Effector memory CD4-positive, alpha-beta T cell (primary cell): ENCODE data around the gene ABCG2.

Source experiments
- DNase-seq, 3 donors: peaks; one replicate each; pipeline ENCODE4 v3.0.0-alpha.2; 2020
- H3K27ac ChIP-seq: 2 replicates; pipeline ENCODE4 v1.7.0; 2013; ENCODE audit warnings: mild to moderate bottlenecking, low read length, moderate library complexity; ENCODE audit not compliant: insufficient read depth, poor library complexity, severe bottlenecking
- H3K27me3 ChIP-seq: replicated peaks from 2 replicates; pipeline ENCODE4 v1.7.0; 2013; ENCODE audit warnings: mild to moderate bottlenecking, low read length; ENCODE audit not compliant: insufficient read depth, control insufficient read depth, poor library complexity, severe bottlenecking
- H3K36me3 ChIP-seq: 2 replicates; pipeline ENCODE4 v1.7.0; 2013; ENCODE audit warnings: mild to moderate bottlenecking, low read length, moderate library complexity; ENCODE audit not compliant: control insufficient read depth, insufficient read depth
- H3K4me1 ChIP-seq: 2 replicates; pipeline ENCODE4 v1.7.0; 2013; ENCODE audit warnings: low read length, mild to moderate bottlenecking; ENCODE audit not compliant: control insufficient read depth, insufficient read depth, poor library complexity, severe bottlenecking
- H3K4me3 ChIP-seq: 2 replicates; pipeline ENCODE4 v1.7.0; 2013; ENCODE audit warnings: low read length, low read depth, mild to moderate bottlenecking; ENCODE audit not compliant: insufficient read depth, poor library complexity, severe bottlenecking
- H3K9me3 ChIP-seq: 2 replicates; pipeline ENCODE4 v1.7.0; 2013; ENCODE audit warnings: mild to moderate bottlenecking, low read length, moderate library complexity; ENCODE audit not compliant: control insufficient read depth

The ABCG2 gene

DNA sequence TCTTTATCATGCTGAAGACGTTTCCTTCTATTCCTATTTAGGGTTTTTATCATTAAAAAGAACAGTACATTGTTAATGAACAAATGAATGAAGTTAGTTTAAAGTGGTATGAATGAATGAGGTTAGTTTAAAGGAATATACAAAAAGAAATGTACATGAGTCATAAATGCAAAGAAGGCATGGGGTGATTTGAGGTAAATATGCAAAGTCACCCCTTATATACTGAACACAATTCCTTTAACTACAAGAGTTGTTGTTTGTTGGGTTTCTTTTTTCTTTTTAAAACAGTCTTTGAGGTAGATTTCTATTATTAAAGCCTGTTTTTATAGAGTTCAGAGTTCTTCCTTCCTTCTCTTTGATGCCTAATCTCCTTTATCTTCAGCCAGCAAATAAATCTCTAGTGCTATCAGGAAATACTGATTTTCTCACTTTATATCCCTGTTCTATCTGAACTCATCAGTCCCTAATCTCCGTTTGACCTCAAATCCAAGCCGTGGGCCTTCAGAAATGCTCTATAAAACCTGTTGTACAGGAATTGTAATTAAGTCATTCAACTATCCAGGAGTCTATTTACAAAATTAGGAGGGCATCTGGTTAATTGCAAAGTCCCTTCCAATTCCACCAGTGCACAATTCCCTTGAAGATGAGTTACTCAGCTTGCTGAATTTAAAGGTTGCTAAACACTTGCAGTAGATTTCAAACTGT is 31.6 kb upstream of the ABCG2 start:
- DNase-seq: no peak
- Histone ChIP-seq H3K4me3 (no peak overlapping the region), H3K9me3 (no peaks in the 10 kb centered on the region), H3K36me3 (no peaks in the 10 kb centered on the region), H3K27ac (no peak overlapping the region), H3K4me1 (no peaks in the 10 kb centered on the region), H3K27me3 (no peaks in the 10 kb centered on the region)

DNA sequence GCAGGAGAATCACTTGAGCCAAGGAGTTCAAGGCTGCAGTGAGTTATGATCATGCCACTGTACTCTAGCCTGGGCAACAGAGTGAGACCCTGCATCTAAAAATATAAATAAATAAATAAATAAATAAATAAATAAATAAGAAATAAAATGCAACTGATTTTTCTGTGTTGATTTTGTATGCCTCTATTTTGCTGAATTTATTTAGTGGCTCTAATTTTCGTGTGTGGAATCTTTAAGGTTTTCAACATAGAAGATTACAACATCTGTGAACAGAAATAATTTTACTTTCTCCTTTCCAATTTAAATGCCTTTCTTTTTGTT is 30.9 kb upstream of the ABCG2 start:
- Histone ChIP-seq H3K27ac (no peak overlapping the region), H3K4me3 (no peak overlapping the region), H3K36me3 (no peaks in the 10 kb centered on the region), H3K27me3 (no peaks in the 10 kb centered on the region), H3K4me1 (no peaks in the 10 kb centered on the region), H3K9me3 (no peaks in the 10 kb centered on the region)
- DNase-seq: no peak

DNA sequence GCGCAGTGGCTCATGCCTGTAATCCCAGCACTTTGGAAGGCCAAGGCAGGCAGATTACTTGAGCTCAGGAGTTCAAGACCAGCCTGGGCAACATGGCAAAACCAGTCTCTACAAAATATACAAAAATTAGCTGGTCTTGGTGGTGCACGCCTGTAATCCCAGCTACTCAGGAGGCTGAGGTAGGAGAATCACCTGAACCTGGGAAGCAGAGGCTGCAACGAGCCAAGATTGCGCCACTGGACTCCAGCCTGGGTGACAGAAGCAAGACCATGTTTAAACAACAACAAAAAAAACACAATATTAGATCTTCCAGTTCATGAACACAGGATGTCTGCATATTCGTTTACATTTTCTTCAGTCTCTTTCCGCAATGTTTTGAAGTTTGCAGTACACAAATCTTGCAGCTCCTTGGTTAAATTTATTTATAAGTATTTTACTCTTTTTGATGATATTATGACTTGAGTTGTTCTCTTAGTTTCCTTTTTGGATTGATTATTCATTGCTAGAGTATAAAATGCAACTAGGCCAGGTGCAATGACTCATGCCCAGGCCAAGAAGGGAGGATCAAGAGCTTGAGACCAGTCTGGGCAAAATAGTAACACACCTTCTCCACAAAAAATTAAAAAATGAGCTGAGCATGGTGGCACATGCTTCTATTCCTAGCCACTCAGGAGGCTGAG is 30.4 kb upstream of the ABCG2 start:
- H3K36me3 ChIP-seq: no peaks in the 10 kb centered on the region
- no peak for DNase-seq
- no peaks in the 10 kb centered on the region for H3K9me3 ChIP-seq
- no peak overlapping the region for H3K27ac ChIP-seq
- H3K4me3 ChIP-seq: no peak overlapping the region
- no peaks in the 10 kb centered on the region for H3K4me1 ChIP-seq
- no peaks in the 10 kb centered on the region for H3K27me3 ChIP-seq

DNA sequence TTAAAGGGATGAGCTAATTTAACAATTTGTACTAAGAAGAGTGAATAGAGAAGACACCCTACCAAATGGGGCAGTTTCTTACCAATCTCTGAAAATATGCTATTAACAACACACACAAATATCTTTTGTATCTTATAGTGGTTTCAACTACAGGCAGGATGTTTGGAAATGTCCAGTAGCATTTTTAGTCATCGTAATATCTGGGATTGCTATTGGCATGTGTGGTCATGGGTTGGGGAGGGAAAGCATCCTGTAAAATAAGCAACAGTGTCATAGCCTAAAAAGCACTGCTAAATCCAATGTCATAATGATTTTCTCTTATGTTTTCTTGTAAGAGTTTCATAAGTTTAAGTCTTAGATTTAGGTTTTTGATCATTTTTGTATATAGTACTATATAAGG is 29.3 kb upstream of the ABCG2 start:
- Histone ChIP-seq H3K9me3 (no peaks in the 10 kb centered on the region), H3K4me3 (no peak overlapping the region), H3K36me3 (no peaks in the 10 kb centered on the region), H3K27ac (no peak overlapping the region), H3K27me3 (no peaks in the 10 kb centered on the region), H3K4me1 (no peaks in the 10 kb centered on the region)
- DNase-seq: no peak

DNA sequence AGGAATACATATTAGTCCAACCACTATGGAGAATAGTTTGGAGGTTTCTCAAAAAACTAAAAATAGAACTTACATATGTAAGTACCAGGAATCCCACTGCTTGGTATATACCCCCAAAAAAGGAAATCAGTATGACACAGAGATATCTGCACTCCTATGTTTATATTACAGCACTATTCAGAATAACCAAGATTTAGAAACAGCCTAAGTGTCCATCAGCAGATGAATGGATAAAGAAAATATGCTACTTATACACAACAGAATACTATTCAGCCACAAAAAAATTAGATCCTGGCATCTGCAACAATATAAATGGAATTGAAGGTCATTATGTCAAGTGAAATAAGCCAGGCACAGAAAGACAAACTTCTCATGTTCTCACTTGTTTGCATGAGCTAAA is 27.5 kb upstream of the ABCG2 start:
- Histone ChIP-seq H3K36me3 (no peaks in the 10 kb centered on the region), H3K27me3 (no peaks in the 10 kb centered on the region), H3K27ac (no peak overlapping the region), H3K4me1 (no peaks in the 10 kb centered on the region), H3K9me3 (no peaks in the 10 kb centered on the region), H3K4me3 (no peak overlapping the region)
- no peak for DNase-seq

DNA sequence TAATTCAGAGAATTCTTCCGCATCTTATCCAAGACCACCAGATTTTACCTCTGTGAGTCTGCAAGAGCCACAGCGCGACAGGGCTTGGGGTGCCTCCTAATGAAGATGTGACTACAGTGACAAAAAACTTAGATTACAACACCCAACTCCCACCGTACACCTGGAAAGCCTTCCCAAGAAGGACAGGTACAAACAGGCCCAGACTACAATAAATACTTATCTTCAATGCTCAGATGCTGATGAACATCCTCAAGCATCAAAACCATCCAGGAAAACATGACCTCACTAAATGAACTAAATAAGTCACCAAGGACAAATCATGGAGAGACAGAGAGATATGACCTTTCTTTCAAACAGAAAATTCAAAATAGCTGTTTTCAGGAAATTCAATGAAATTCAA is 20.8 kb upstream of the ABCG2 start:
- Histone ChIP-seq H3K27ac (no peak overlapping the region), H3K4me3 (no peak overlapping the region), H3K36me3 (no peaks in the 10 kb centered on the region), H3K4me1 (no peaks in the 10 kb centered on the region), H3K27me3 (no peaks in the 10 kb centered on the region), H3K9me3 (no peaks in the 10 kb centered on the region)
- no peak for DNase-seq

DNA sequence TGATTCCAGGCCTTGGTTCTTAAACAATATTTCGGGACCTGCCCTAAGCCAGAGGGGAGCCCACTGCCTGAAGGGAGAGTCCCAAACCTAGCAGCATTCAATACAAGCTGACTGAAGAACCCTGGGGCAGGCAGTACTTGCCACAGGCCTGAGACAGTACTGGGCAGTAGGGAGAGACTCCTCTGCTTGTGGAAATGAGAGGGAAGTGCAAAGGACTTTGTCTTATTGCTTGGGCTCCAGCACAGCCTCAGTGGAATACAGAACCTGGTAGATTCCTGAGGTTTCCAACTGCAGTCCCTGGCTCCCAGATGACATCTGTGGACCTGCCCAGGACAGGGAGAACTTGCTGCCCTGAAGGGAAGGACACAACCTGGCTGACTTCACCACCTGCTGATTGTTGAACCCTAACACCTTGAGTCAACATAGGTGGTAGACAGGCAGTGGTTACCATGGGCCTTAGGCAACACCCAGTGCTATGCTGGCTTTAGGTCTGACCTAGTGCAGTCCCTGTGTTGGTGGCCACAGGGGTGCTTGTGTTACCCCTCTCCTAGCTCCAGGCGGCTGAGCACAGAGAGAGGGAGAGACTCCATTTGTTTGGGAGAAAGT is 20.3 kb upstream of the ABCG2 start:
- H3K27me3 ChIP-seq: no peaks in the 10 kb centered on the region
- no peaks in the 10 kb centered on the region for H3K36me3 ChIP-seq
- H3K4me3 ChIP-seq: no peak overlapping the region
- no peaks in the 10 kb centered on the region for H3K9me3 ChIP-seq
- H3K4me1 ChIP-seq: no peaks in the 10 kb centered on the region
- H3K27ac ChIP-seq: no peak overlapping the region
- no peak for DNase-seq

DNA sequence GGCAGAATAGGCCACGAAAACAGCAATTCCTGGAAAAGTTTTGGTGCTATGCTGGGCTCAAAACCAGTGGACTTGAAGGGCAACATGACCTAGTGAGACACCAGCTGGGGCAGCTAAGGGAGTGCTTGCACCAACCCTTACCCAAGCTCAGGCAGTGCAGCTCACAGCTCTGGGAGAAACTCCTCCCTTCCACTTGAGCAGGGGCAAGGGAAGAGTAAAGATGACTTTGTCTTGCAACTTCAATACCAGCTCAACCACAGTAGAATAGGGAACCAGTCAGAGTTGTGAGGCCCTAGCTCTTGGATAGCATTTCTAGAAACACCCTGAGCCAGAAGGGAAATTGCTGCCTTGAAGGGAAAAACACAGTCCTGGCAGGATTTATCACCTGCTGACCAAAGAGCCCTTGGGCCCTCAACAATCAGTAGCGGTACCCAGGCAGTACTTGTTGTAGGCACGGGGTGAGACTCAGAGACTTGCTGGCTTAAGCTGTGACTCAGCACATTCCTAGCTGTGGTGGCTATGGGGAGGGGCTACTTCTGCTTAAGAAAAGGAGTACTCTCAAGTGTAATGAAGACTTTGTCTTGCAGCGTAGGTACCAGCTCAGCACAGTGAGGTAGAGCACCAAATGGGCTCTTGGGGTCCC is 19.7 kb upstream of the ABCG2 start:
- no peaks in the 10 kb centered on the region for H3K27me3 ChIP-seq
- no peak overlapping the region for H3K4me3 ChIP-seq
- no peaks in the 10 kb centered on the region for H3K4me1 ChIP-seq
- H3K9me3 ChIP-seq: no peaks in the 10 kb centered on the region
- DNase-seq: no peak
- no peaks in the 10 kb centered on the region for H3K36me3 ChIP-seq
- H3K27ac ChIP-seq: no peak overlapping the region

DNA sequence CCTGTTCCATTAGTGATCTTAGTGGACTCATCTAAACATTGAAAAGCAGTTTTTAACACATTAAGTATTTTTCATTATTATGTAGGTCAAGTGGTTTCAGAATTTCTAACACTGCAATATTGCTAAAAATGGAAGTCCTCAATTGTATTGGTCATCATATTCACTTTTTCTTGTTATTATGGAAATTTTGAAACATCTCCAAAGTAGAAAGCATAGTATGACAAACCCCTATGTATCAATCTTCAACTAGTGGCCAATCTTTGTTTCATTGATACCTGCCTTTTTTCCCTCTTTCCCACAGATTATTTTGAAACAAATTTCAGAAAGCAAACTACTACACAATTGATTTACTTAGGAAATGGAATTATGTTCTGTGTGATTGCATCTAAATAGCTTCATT is 14.5 kb upstream of the ABCG2 start:
- Histone ChIP-seq H3K9me3 (no peaks in the 10 kb centered on the region), H3K27me3 (no peaks in the 10 kb centered on the region), H3K27ac (no peak overlapping the region), H3K4me3 (no peak overlapping the region), H3K36me3 (no peaks in the 10 kb centered on the region), H3K4me1 (no peaks in the 10 kb centered on the region)
- DNase-seq: no peak

DNA sequence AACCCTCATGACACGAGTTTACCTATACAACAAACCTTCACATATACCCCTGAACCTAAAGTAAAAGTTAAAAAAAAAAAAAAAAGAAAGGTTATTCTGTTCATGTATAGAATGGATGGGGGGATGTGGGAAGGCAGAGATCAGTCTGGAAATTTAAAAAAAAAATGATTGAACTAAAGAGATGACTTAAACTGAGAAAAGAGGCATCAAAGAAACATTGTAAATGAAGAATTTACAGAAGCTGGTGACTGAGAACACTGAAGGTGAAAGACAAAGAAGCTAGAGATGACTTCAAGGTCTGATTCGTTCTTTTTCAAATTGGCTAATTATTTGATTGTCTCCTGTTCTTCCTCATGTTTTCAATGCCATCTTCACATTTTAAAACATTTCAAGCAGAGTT is 12.8 kb upstream of the ABCG2 start:
- no peak for DNase-seq
- no peak overlapping the region for H3K4me3 ChIP-seq
- H3K27me3 ChIP-seq: no peaks in the 10 kb centered on the region
- H3K9me3 ChIP-seq: no peaks in the 10 kb centered on the region
- H3K4me1 ChIP-seq: no peaks in the 10 kb centered on the region
- H3K36me3 ChIP-seq: no peaks in the 10 kb centered on the region
- no peak overlapping the region for H3K27ac ChIP-seq
